Measurements from ENCODE around the gene PNPLA6. TPM values are rescaled to one million over a fixed set of nuclear protein-coding genes. Genes with fewer than 3 reads are reported as not detected.
A peak's percentile ranks its signal among the peaks of the same experiment; 100 is the strongest.

PNPLA6 gene
- total and polyA plus RNA-seq, 9 of the 15 experiments (the other 6 are each of a cell fraction or from before 2014, with no cell fraction given) = 0.07 to 30.2 (median 8.3) TPM

- TF ChIP-seq ZNF318 (IDR thresholded peaks at IDR 0.05; ENCODE audit: borderline replicate concordance in 1 of 2, low read depth in 1 of 2) = no peak
- no peak for TF ChIP-seq ZNF785 (CRISPR knock-in tag; IDR thresholded peaks at IDR 0.05)
- no peak for TF ChIP-seq PTTG1 (tag; IDR thresholded peaks at IDR 0.05; ENCODE audit: low read depth)
- no peak for TF ChIP-seq ZBTB34 (CRISPR knock-in tag; IDR thresholded peaks at IDR 0.05)
- TF ChIP-seq HDAC1 (IDR thresholded peaks at IDR 0.05) = peak in 1 of 2 experiments; percentile 77; a peak in 2 of 4 replicates
- TF ChIP-seq ZBTB1 (CRISPR knock-in tag; IDR thresholded peaks at IDR 0.05; ENCODE audit: borderline replicate concordance, low read depth) = no peak
- TF ChIP-seq CEBPB (tag; IDR thresholded peaks at IDR 0.05) = no peak
- no peak for TF ChIP-seq NEUROD1 (IDR thresholded peaks at IDR 0.05; ENCODE audit: borderline replicate concordance, low read depth, low read length, partially characterized antibody)
- TF ChIP-seq NCOA1 (IDR thresholded peaks at IDR 0.05; ENCODE audit: low read depth) = no peak
- TF ChIP-seq SMARCA5 (IDR thresholded peaks at IDR 0.05) = 0 out of 2 replicates have a peak, but pooled peaks have one; percentile 40
- TF ChIP-seq RBFOX2 (IDR thresholded peaks at IDR 0.05; ENCODE audit: low read depth, low read length) = peak; percentile 56
- no peak for TF ChIP-seq ARID4B (CRISPR knock-in tag; IDR thresholded peaks at IDR 0.05)
- TF ChIP-seq ZNF224 (CRISPR knock-in tag; IDR thresholded peaks at IDR 0.05) = no peak
These were observed 41.0 kb upstream of the PNPLA6 start (continued) for GRCh38 chr19:7494416-7495098.
